B cell (primary cell): Measurements from ENCODE around the gene EDA2R. TPM values are rescaled to one million over a fixed set of nuclear protein-coding genes. Genes with fewer than 3 reads are reported as not detected.

Experiments used
- ATAC-seq: fragments of 200-7000 bp; cut with Tn5 transposase; one replicate; pipeline ENCODE4 v1.10.0; 2021; ENCODE audit warnings: low read depth, mild to moderate bottlenecking, moderate number of reproducible peaks, moderate library complexity
- CTCF ChIA-PET: fragments of 350-600 bp; sonication (Branson Sonifier 250); formaldehyde crosslinking; loops from one replicate; lab custom pipeline; 2021; ENCODE audit warnings: antibody characterized with exemption, inconsistent platforms; lab: Charles Lee
- POLR2A ChIA-PET: fragments of 350-600 bp; sonication (Branson Sonifier 250); formaldehyde crosslinking; loops from one replicate; lab custom pipeline; 2021; ENCODE audit warnings: antibody characterized with exemption; lab: Charles Lee
- DNase-seq: peaks from one replicate; pipeline ENCODE4 v3.0.0; 2013
- H2AFZ ChIP-seq: 2 replicates; pipeline ENCODE4 v1.6.1; 2012; ENCODE audit warnings: mild to moderate bottlenecking, low read depth, low read length; ENCODE audit not compliant: insufficient read depth, poor library complexity, severe bottlenecking
- H3K27ac ChIP-seq, 2 donors: 1 replicate in 1 of 2; 2 replicates in 1 of 2; pipeline ENCODE4 v1.5.1; 2012 to 2013; ENCODE audit warnings: low read length in 2 of 2, mild to moderate bottlenecking in 2 of 2, moderate library complexity in 1 of 2
- H3K27me3 ChIP-seq, 4 experiments: fragments of 200-600 bp in 1 of 4; sonication (generic) in 1 of 4; replicated peaks in 1 of 4; 1 replicate in 2 of 4; 2 replicates in 2 of 4; pipeline versions ENCODE4 v1.6.1 to v1.7.0; 2013 to 2016; ENCODE audit warnings: low read length in 3 of 4, mild to moderate bottlenecking in 2 of 4, mixed read lengths in 1 of 4, moderate library complexity in 1 of 4; ENCODE audit not compliant: insufficient read depth in 4 of 4, control insufficient read depth in 3 of 4; ENCODE audit errors: control extremely low read depth in 1 of 4
- H3K36me3 ChIP-seq, 2 experiments: replicated peaks in 1 of 2; 1 replicate in 1 of 2; 2 replicates in 1 of 2; pipeline versions ENCODE4 v1.6.1 to v1.7.1; 2013; ENCODE audit warnings: low read length in 1 of 2; ENCODE audit not compliant: insufficient read depth in 2 of 2, control insufficient read depth in 1 of 2; ENCODE audit errors: control extremely low read depth in 1 of 2, extremely low read depth in 1 of 2
- H3K4me1 ChIP-seq, 2 donors: fragments of 200-600 bp in 1 of 2; sonication (generic) in 1 of 2; 1 replicate in 1 of 2; 2 replicates in 1 of 2; pipeline versions ENCODE4 v1.5.1 to v1.6.1; 2013 to 2017; ENCODE audit warnings: low read length in 2 of 2; ENCODE audit not compliant: control insufficient read depth in 2 of 2, insufficient read depth in 2 of 2
- H3K4me2 ChIP-seq: replicated peaks from 2 replicates; pipeline ENCODE3; 2012; ENCODE audit warnings: mild to moderate bottlenecking, low read depth, low read length; ENCODE audit not compliant: poor library complexity, severe bottlenecking
- H3K4me3 ChIP-seq, 5 experiments: fragments of 200-600 bp in 1 of 5; sonication (generic) in 1 of 5; 1 replicate in 3 of 5; 2 replicates in 2 of 5; pipeline versions ENCODE4 v1.5.1 to v1.7.0; 2011 to 2016; ENCODE audit warnings: low read length in 4 of 5, mild to moderate bottlenecking in 4 of 5, low read depth in 2 of 5, control low read depth in 1 of 5, moderate library complexity in 1 of 5; ENCODE audit not compliant: insufficient read depth in 1 of 5; ENCODE audit errors: control extremely low read depth in 1 of 5, extremely low read depth in 1 of 5
- H3K79me2 ChIP-seq: fragments of 200-600 bp; sonication (generic); one replicate; pipeline ENCODE4 v1.6.0; 2016; ENCODE audit warnings: low read length; ENCODE audit not compliant: control insufficient read depth, insufficient read depth
- H3K9ac ChIP-seq: fragments of 200-600 bp; sonication (generic); 2 replicates; pipeline ENCODE4 v1.6.1; 2017; ENCODE audit warnings: mild to moderate bottlenecking, low read length, moderate library complexity
- H3K9me3 ChIP-seq, 3 donors: one replicate each; pipeline versions ENCODE4 v1.6.1 to v1.7.1; 2013; ENCODE audit warnings: low read length in 2 of 3; ENCODE audit not compliant: control insufficient read depth in 2 of 3, insufficient read depth in 1 of 3; ENCODE audit errors: control extremely low read depth in 1 of 3
- H4K20me1 ChIP-seq: 2 replicates; pipeline ENCODE4 v1.6.0; 2012; ENCODE audit warnings: mild to moderate bottlenecking, low read length; ENCODE audit not compliant: insufficient read depth, control insufficient read depth, poor library complexity, severe bottlenecking
- H3K27ac Mint-ChIP-seq: one replicate; pipeline ENCODE4 v1.8.0; 2021; ENCODE audit warnings: mixed read lengths
- H3K27me3 Mint-ChIP-seq: one replicate; pipeline ENCODE4 v1.8.0; 2021; ENCODE audit warnings: mixed read lengths
- H3K4me1 Mint-ChIP-seq: one replicate; pipeline ENCODE4 v1.8.0; 2021; ENCODE audit warnings: mixed read lengths
- H3K4me3 Mint-ChIP-seq: one replicate; pipeline ENCODE4 v1.8.0; 2021; ENCODE audit warnings: mixed read lengths
- H3K9me3 Mint-ChIP-seq: one replicate; pipeline ENCODE4 v1.8.0; 2022; ENCODE audit warnings: mixed read lengths; ENCODE audit not compliant: insufficient read depth
- EZH2 ChIP-seq: IDR thresholded peaks from 2 replicates; pipeline ENCODE4 v1.6.1; 2012; ENCODE audit warnings: borderline replicate concordance, low read depth, mild to moderate bottlenecking, moderate library complexity, low read length; ENCODE audit not compliant: insufficient read depth, poor library complexity, severe bottlenecking
- intact Hi-C: fragments of 100-400 bp; cut with micrococcal nuclease; formaldehyde crosslinking; loops from one replicate; pipeline ENCODE4 v1.10.0; 2022
- polyA plus RNA-seq: library from polyadenylated mRNA; depleted of rRNA; stranded (reverse); fragments of >200 nt; gene quantifications from 2 replicates; pipeline ENCODE4 v1.2.3, GENCODE V29; 2012
- small RNA-seq: library from RNA; depleted of rRNA; stranded (forward); fragments of <200 nt; gene quantifications from one replicate; pipeline ENCODE3, GENCODE V24; 2012; ENCODE audit warnings: low replicate concordance, low read depth; ENCODE audit not compliant: insufficient read length
- total RNA-seq, 2 donors: library from RNA; stranded (reverse); fragments of 120-200 nt in 1 of 2; gene quantifications; 1 replicate in 1 of 2; 2 replicates in 1 of 2; pipeline versions ENCODE4 v1.2.3 to v1.2.4, GENCODE V29; 2013 to 2022
- TF ChIP-seq, protein P1 (sequence below): fragments of 200-600 bp; IDR thresholded peaks from one replicate; pipeline ENCODE4 v1.8.0; 2022; ENCODE audit warnings: antibody characterized with exemption, mild to moderate bottlenecking

Gene EDA2R
- total and polyA plus RNA-seq, 2 donors (not counting 1 experiment from before 2014, with no cell fraction given), result 0.25 to 0.49 TPM

GRCh38 chrX:66547847-66548369 lies 91.0 kb downstream of the EDA2R start:
- Histone ChIP-seq H4K20me1 (no peaks in the 10 kb centered on the region), H3K4me2 (no peak overlapping the region), H3K4me3 (no peak overlapping the region), H3K9ac (no peak overlapping the region), H3K36me3 (no peaks in the 10 kb centered on the region), H2AFZ (no peak overlapping the region), H3K9me3 (no peaks in the 10 kb centered on the region), H3K4me1 (no peaks in the 10 kb centered on the region), H3K79me2 (no peaks in the 10 kb centered on the region), H3K27ac (no peak overlapping the region), H3K27me3 (no peaks in the 10 kb centered on the region)
- no peaks in the 10 kb centered on the region for H3K9me3 Mint-ChIP-seq
- intact Hi-C loops, result no loop called here
- POLR2A ChIA-PET, result no interaction called here
- no peaks in the 10 kb centered on the region for H3K27me3 Mint-ChIP-seq
- DNase-seq, result no peak
- ATAC-seq, result no peak
- CTCF ChIA-PET, result no interaction called here
- no peak overlapping the region for H3K27ac Mint-ChIP-seq
- TF ChIP-seq EZH2, result no peak
- TF ChIP-seq, protein P1, sequence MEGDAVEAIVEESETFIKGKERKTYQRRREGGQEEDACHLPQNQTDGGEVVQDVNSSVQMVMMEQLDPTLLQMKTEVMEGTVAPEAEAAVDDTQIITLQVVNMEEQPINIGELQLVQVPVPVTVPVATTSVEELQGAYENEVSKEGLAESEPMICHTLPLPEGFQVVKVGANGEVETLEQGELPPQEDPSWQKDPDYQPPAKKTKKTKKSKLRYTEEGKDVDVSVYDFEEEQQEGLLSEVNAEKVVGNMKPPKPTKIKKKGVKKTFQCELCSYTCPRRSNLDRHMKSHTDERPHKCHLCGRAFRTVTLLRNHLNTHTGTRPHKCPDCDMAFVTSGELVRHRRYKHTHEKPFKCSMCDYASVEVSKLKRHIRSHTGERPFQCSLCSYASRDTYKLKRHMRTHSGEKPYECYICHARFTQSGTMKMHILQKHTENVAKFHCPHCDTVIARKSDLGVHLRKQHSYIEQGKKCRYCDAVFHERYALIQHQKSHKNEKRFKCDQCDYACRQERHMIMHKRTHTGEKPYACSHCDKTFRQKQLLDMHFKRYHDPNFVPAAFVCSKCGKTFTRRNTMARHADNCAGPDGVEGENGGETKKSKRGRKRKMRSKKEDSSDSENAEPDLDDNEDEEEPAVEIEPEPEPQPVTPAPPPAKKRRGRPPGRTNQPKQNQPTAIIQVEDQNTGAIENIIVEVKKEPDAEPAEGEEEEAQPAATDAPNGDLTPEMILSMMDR, result no peak
- no peak overlapping the region for H3K4me3 Mint-ChIP-seq
- H3K4me1 Mint-ChIP-seq, result no peaks in the 10 kb centered on the region

Small RNAs within 50 kb of the gene (small RNA-seq; reads per million reads assigned to genes)
- gene RNU6-394P, result not detected
